Stimulated activated CD4-positive, alpha-beta T cell treated with anti-CD3 and anti-CD28 coated beads, TNF-alpha, amount 100 ng/mL, for 1 hour (primary cell): ENCODE data around the gene HK1.

ENCODE experiments used
- DNase-seq, 3 donors: peaks; one replicate each; pipeline ENCODE4 v3.0.0-alpha.2; 2020; ENCODE audit warnings: low read depth in 3 of 3, low spot score in 1 of 3

The HK1 gene

DNA sequence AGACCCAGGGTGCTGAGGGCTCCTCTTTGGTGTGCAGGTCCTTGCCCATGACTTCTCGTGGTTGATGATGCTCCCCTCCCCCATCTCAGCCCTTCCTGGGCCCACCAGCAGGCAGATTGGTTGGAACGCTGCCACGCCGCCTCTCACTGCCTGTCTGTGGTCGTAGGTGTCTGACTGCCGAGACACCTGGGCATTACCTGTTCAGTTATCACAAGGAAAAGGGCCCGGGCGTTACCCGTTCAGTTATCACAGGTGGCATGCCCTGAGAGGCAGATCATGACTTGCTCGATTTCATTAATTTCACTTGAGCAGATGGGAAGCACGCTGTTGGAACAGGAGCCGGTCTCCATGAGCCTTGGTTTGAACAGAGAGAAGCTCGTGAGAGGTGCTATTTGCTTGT is 95.9 kb downstream of the HK1 start:
- DNase-seq: no peak

DNA sequence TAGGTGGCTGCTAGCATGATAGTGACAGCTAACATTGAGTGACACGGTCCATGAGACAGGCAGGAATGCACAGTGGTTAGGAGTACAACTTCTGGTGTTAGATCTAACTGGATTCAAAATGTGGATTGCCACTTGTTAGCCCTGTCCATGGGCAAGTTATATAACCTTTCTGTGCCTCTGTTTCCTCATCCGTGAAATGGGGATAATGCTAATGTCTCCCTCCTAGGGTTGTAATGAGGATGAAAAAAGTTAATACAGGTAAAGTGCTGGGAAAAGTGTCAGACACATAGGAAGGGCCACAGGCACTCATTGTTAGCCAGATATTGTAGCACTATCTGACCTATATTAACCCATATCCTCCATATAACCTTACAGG is 96.6 kb downstream of the HK1 start:
- no peak for DNase-seq

DNA sequence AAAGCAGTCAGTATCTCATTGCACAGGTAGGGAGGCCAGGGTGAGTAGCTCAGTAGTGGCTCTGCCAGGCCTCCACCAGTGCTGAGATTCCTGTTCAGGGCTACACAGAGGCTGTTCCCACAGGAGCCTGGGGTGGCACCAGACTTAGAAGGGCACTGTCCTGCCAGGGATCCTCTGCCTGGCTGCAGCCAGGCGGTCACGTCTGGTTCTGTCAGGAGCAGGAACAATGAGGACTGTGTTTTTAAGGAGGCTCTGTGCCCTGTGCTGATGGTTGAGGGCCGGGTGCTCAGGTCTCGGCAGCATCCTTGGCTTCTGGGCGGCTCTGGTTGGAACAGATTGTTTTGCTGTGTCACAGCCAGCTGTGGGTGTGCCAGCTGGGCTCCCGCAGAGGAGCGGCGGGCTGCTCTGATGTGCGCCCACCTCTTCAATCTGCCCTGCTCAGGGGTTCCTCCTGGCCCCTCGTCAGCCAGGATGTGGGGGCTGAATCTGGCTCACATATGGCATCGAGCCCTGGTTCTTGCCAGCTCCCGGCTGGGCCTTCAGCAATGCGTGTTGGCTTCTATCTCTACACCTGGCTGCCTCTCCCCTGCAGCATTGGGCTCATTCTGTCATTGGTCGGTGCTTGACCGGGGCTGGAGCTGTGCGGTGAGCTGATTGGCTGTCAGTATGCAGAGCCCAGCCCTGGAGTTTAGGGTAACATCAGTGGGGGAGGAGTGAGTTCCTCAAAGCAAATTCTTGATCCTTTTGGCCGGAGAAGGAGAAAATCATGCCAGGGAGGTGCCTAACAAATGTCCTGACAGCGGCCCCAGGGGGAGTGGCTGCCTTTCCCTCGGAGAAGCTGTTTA is 97.2 kb downstream of the HK1 start:
- DNase-seq: no peak

DNA sequence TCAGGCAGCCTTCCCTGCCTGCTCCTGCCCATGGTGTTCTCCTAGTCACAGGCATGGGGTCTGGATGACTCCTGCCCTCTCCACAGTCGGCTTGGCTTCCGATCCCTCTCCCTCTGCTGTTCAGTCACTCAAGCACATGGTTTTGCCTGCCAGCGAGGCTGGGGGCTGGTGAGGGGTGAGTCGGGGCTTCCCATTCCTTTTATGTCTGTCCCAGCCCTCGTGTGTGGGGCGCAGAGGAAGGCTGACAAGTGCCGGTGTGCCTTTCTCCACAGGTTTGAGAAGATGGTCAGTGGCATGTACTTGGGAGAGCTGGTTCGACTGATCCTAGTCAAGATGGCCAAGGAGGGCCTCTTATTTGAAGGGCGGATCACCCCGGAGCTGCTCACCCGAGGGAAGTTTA is 98.4 kb downstream of the HK1 start:
- DNase-seq: no peak

DNA sequence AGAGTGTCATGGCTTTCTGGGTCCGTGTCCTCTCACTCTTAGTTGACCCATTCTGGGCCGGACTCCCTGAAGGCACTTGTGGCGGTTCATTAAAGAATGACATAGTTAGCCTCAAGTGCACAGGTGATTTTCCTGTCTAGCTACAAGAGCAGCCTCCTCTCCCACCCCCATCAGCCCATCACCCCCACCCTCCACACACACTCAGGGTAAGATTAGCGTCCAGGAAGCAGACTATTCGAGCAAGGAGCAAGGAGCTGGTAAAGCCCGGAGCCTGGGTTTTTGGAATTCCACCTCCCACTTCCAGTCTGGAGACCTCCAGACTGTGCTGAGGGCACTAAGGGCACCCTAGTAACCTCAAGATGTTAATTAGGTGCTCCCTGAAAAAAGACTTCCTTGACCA is 98.9 kb downstream of the HK1 start:
- no peak for DNase-seq

DNA sequence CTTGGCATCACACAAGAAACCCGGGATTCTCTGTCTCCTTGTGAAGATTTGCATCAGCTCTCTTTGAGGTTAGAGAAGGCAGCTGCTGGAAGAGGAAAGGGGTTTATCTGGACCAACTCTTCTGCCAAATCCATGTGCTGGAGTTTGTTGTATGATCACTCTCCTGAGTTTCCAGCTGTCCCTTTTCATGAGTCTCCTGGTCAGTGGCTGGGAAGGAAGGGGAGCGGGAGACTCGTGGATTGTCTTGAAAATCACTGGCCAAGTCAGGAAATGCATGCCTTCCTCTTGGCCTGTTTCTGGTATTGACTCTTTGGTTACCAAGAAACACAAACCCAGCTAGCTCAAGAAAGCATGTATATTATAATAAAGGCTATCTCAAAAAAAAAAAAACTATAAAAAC is 99.6 kb downstream of the HK1 start:
- DNase-seq: no peak

DNA sequence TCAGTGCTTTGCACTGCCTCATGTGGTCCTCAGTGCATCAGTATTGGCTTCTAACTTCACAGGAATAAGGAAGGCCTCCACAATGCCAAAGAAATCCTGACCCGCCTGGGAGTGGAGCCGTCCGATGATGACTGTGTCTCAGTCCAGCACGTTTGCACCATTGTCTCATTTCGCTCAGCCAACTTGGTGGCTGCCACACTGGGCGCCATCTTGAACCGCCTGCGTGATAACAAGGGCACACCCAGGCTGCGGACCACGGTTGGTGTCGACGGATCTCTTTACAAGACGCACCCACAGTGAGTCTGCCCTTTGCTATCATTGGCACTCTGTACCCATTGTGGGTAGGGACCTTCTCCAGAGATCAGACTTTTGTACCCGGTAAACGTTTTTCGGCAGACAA is 101.5 kb downstream of the HK1 start:
- DNase-seq: no peak

DNA sequence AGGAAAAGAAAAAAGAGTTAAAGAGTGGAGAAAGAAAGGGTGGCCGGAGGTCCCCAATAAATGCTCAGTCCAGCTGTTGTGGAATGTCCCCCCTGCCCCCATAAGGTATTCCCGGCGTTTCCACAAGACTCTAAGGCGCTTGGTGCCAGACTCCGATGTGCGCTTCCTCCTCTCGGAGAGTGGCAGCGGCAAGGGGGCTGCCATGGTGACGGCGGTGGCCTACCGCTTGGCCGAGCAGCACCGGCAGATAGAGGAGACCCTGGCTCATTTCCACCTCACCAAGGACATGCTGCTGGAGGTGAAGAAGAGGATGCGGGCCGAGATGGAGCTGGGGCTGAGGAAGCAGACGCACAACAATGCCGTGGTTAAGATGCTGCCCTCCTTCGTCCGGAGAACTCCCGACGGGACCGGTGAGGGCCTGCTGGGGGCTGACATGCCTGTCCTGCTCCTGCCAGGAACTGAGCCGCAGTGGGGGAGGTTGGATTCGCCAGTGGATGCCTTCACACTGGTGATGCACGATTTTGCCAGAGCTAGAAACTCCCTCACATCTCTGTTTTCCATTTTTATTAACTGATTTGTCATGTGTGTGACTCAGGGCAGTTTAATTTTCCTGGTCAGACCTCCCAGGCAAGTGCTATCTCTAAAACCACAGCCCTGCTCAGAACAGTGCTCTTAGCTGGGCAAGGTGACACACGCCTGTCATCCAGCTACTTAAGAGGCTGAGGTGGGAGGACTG is 104.3 kb downstream of the HK1 start:
- no peak for DNase-seq

DNA sequence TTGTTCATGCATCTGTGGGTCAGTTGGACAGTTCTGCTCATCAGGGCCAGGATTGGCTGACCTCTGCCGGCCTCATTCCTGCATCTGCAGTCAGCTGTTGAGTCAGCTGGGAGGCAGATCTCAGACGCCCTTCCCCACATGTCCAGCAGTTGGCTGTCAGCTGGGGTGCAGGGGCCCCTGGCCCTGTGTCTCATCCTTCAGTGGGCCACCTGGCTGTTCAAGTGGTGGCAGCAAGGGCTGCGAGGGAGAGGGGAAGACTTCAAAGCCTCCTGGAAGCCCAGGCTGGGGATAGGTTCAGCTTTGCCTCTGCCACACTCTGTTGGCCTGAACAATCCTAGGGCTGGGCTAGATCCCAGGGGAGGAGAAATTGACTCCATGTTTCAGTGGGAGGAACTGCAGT is 105.3 kb downstream of the HK1 start:
- no peak for DNase-seq

DNA sequence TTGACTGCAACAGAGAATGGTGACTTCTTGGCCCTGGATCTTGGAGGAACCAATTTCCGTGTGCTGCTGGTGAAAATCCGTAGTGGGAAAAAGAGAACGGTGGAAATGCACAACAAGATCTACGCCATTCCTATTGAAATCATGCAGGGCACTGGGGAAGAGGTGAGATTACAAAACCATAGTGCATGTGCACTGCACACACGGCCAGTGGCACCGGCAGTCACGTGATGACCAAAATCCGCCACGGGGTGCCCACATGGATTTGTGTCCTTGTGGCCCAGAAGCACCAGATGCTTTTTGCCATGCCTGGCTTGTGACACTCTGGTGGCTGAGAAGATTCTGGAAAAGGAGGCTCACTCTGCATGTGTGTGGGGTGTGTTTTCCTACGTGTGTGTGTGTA is 106.0 kb downstream of the HK1 start:
- DNase-seq: no peak

DNA sequence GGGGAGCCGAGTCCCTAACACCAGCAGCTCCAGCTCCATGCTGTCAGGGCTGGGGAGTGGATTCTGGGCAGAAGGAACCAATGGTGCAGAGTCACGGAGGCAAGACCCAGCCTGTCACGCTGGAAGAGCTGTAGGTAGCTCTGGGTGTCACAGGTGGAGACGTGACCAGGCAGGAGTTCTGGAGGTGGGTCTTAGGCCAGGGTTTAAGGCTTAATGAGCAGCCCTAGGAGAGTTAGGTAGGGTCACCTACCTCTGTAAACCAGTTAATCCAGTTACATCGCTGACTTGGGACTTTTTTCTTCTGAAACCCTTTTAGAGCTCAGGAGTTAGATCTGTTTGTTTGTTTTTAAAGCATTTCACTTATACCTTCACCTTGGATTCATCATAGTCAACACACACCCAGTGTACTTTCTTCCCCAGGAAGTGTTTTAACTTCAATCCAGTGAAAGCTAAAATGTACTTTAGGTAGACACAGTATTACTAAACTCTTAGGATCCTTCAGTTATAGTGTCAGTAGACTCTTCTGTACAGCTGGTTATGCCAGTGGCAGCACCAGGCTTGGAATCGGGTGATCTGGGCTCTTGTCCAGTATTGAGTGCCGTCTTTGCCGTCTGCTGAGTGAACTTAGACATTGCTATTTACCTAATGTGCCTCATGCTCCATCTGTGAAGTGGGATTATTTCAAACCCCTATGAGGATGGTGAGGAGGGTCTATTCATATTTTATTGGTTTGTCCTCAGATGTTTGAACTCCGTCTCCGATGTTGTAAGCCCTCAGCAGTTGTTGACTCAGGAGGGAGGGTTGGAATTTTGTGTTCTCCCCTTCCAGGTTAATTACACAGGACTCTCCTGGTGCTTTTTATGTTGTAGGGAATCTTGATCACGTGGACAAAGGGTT is 107.4 kb downstream of the HK1 start:
- DNase-seq: no peak

DNA sequence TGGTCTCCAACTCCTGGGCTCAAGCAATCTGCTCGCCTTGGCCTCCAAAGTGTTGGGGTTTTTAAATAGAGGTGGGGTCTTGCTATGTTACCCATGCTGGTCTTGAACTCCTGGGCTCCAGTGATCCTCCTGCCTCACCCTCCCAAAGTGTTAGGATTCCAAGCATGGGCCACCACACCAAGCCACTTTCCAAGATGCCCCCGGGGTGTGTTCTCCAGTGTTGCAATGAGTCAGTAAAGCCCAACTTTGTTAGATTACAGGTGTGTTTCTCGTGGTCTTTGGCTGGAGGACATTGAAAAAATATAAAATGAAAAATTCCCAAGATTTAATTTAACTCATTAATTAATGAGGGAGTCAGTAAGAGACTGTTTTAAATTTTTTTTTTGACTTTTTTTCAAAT is 109.2 kb downstream of the HK1 start:
- no peak for DNase-seq

DNA sequence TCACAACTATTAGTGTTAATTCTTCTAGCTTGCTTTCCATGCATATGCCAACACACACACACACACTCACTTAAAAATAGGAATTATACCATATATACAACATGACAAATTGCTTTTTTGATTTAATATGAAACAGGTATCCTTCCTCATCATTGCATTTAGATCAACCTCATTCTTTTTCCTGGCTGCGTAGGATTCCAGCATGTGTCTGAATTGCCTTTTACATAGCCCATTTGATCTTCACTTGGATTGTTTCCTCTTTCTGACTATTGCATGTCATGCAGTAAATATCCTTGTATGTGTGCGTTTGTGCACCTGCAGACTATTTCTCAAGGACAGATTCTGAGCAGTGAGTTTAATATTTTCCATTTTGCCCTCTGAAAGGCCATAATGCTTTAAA is 110.2 kb downstream of the HK1 start:
- no peak for DNase-seq

DNA sequence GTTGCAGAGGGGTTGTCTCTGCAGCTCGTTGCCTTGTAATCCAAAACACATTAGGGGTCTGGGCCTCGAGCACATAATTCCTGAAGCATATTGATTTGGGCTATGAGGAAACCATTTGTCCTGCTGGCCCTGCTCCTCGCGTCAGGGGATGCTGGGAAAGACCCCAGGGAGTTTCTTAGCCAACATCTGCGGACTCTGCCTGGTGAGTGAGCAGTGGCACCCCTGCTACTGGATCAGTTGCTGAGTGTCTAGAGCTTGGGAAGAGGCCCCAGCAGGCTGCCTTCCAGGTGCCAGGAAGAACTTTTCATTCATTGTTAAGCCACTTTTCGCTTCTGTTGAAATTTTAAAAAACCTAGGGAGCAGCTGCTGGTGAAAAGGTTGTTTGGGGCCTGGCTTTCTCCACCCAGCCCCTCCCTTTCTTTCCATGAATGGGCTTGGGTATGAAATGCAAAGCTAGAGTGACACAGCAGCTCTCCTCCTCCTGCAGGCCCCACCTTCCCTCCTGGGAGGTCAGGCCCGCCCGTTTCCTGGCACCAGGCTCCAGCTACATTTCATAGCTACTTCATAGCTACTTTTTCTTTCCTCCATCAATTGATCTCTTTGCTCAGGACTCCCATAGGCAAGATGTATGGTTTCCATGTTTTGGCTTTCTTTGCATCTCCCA is 111.7 kb downstream of the HK1 start:
- no peak for DNase-seq

DNA sequence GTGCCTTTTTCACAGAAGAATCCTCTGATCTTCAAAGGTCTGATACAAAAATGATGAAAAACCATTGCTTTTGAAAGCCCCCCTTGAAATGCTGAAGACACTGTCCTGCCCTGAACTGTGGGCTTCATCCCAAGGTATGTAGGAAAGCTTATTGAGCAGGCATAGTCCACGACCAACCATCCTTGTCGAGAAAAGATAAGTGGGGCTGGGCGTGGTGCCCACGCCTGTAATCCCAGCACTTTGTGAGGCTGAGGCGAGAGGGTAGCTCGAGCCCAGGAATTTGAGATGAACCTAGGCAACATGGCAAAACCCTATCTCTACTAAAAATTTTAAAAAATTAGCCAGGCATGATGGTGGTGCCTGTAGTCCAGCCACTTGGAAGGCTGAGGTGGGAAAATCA is 112.9 kb downstream of the HK1 start:
- no peak for DNase-seq

DNA sequence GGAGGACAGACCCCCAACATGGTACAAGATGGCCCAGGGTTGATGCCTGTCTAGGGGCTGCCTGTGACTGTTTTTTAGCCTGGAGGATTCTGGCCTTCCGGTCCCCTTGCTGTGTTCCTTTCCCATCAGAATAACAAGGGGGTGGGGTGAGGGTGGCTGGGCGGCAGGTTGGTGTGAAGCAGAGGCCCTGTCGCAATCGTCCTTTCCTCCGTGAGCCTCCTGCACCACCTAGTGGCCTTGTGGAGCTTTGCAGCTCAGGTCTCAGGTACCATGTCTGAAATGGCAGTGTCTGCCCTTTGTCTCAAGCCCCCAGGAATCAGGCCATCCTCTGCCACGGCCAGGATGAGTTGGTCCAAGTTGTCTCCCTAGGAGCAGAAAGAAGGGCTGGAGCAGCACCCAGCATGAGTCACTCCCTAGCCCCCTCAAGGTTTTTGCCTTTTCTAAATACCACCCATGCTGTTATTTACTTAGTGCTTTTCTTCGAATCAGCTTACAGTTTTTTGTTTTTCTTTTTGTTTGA is 114.2 kb downstream of the HK1 start:
- DNase-seq: peak; percentile 59 to 66 (median 59)

DNA sequence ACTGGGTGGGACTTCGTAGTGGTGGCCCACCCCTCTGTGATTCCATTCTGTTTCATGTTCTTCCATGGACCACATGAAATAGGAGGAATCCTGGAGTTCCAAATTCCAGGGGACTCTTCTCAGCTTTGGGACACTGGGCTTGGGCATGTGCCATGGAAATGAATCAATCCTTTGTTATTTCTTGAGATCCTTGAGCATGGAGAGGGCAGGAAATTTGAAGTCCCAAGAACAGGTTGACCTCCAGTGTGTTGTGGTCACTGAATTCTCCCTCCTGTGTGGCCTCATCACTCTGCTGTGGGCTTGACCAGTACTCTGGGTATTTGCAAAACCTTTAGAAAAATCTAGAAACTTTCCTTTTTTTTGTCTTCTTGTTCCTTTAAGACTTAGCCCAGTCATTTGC is 115.7 kb downstream of the HK1 start:
- DNase-seq: no peak

DNA sequence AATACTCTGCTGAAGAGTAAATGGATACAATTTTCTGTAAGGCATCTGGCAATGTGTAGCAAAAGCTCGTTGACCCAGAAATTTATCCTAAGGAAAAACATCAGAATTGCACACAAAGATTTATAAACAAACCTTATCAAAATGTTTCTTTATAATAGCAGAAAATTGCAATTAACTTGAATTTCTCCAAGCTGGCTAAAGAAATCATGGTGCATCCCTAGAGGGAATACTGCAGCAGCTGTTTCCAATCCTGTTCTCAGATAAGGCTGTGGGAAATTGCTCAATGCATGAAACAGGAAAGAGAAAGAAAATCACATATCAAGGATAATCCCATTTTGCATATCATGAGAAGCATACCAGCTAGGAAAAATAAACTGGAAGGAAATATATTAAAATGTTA is 119.7 kb downstream of the HK1 start:
- no peak for DNase-seq

DNA sequence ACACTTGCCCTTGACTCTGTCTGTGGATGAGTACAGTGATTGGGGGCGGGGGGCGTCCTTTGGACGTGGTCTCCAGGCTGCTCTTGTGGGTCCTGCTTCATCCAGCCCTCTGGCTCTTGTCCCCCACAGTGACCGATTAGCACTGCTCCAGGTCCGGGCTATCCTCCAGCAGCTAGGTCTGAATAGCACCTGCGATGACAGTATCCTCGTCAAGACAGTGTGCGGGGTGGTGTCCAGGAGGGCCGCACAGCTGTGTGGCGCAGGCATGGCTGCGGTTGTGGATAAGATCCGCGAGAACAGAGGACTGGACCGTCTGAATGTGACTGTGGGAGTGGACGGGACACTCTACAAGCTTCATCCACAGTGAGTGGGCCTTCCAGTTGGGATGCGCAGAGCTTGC is 120.2 kb downstream of the HK1 start:
- DNase-seq: no peak

DNA sequence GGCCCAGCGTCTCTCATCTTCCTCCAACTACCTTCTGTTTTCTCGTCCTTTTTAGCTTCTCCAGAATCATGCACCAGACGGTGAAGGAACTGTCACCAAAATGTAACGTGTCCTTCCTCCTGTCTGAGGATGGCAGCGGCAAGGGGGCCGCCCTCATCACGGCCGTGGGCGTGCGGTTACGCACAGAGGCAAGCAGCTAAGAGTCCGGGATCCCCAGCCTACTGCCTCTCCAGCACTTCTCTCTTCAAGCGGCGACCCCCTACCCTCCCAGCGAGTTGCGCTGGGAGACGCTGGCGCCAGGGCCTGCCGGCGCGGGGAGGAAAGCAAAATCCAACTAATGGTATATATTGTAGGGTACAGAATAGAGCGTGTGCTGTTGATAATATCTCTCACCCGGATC is 122.6 kb downstream of the HK1 start:
- no peak for DNase-seq

DNA sequence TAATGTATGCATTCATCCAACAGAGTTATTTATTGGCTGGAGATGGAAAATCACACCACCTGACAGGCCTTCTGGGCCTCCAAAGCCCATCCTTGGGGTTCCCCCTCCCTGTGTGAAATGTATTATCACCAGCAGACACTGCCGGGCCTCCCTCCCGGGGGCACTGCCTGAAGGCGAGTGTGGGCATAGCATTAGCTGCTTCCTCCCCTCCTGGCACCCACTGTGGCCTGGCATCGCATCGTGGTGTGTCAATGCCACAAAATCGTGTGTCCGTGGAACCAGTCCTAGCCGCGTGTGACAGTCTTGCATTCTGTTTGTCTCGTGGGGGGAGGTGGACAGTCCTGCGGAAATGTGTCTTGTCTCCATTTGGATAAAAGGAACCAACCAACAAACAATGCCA is 123.1 kb downstream of the HK1 start:
- no peak for DNase-seq
